ENCODE data around the gene PRODH.
A peak's percentile ranks its signal among the peaks of the same experiment; 100 is the strongest.
"Not testable (repeated sequence)": the region's sequence is repeated elsewhere in the genome, so short reads cannot be mapped to it uniquely, and the experiment has no call there.

PRODH gene

DNA sequence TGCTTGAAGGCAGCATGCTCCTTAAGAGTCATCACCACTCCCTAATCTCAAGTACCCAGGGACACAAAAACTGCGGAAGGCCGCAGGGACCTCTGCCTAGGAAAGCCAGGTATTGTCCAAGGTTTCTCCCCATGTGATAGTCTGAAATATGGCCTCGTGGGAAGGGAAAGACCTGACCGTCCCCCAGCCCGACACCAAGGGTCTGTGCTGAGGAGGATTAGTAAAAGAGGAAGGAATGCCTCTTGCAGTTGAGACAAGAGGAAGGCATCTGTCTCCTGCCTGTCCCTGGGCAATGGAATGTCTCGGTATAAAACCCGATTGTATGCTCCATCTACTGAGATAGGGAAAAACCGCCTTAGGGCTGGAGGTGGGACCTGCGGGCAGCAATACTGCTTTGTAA is 11.0 kb upstream of the PRODH start:
- not testable (repeated sequence) for H3K9ac ChIP-seq (ENCODE audit: low read depth, low read length); H3K27me3 ChIP-seq (ENCODE audit: control insufficient read depth, insufficient read depth, low read length); H3K36me3 ChIP-seq (ENCODE audit: control insufficient read depth, insufficient read depth, low read length); H3K9me3 ChIP-seq (ENCODE audit: control insufficient read depth, insufficient read depth, low read length); H3K4me3 ChIP-seq (ENCODE audit: low read depth, low read length)
- peaks cover 13% of the 10 kb centered on the region for H3K4me1 ChIP-seq (ENCODE audit: control insufficient read depth, insufficient read depth, low read length)
- H3K27ac ChIP-seq (ENCODE audit: low read depth, low read length), result peak overlapping the region; percentile 42

DNA sequence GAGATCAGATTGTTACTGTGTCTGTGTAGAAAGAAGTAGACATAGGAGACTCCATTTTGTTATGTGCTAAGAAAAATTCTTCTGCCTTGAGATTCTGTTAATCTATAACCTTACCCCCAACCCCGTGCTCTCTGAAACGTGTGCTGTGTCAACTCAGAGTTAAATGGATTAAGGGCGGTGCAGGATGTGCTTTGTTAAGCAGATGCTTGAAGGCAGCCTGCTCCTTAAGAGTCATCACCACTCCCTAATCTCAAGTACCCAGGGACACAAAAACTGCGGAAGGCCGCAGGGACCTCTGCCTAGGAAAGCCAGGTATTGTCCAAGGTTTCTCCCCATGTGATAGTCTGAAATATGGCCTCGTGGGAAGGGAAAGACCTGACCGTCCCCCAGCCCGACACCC is 2.6 kb upstream of the PRODH start:
- not testable (repeated sequence) for H3K4me1 ChIP-seq (ENCODE audit: control insufficient read depth, insufficient read depth, low read length); H3K27me3 ChIP-seq (ENCODE audit: control insufficient read depth, insufficient read depth, low read length); H3K9ac ChIP-seq (ENCODE audit: low read depth, low read length); H3K36me3 ChIP-seq (ENCODE audit: control insufficient read depth, insufficient read depth, low read length); H3K9me3 ChIP-seq (ENCODE audit: control insufficient read depth, insufficient read depth, low read length); H3K4me3 ChIP-seq (ENCODE audit: low read depth, low read length)
- H3K27ac ChIP-seq (ENCODE audit: low read depth, low read length), result peak overlapping the region; percentile 81

DNA sequence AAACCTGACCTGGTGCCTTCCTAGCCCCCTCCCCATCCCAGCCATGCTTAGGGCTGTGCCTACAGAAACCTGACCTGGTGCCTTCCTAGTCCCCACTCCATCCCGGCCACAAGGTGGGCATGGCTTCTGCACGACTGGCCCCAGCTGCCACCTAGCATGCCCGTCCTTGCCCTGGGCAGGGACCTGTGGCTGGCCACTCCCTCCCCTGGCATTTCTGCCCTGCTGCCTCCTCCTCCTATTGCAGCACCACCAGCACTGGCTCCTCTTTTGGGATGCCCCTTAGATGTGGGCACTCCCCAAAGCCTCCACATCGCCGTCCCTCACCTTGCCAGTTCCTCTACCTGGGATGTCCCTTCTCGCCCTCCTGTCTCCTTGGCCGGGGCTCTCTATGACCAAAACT is 1.4 kb downstream of the PRODH start:
- not testable (repeated sequence) for H3K4me1 ChIP-seq (ENCODE audit: control insufficient read depth, insufficient read depth, low read length); H3K4me3 ChIP-seq (ENCODE audit: low read depth, low read length); H3K9ac ChIP-seq (ENCODE audit: low read depth, low read length); H3K27ac ChIP-seq (ENCODE audit: low read depth, low read length); H3K36me3 ChIP-seq (ENCODE audit: control insufficient read depth, insufficient read depth, low read length); H3K27me3 ChIP-seq (ENCODE audit: control insufficient read depth, insufficient read depth, low read length); H3K9me3 ChIP-seq (ENCODE audit: control insufficient read depth, insufficient read depth, low read length)

DNA sequence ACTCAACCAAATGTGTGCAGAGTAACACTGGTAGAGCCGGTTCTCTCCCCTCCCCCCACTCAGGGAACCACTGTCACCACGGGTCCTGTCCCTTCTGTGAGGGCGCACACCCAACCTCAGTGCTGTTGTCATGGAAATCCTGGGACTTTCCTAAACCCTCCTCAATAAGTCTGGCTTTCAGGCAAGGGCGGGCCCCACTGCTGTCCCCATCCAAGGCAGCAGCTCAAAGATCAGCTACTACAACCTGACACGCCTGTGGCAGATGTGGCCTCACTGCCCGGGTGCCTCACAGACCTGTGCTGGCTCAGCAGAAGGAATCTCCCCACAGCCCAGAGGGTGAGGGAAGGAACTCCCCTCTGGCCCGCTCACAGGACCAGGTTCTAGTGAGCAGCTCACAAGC is 2.2 kb downstream of the PRODH start:
- no peaks in the 10 kb centered on the region for H3K27me3 ChIP-seq (ENCODE audit: control insufficient read depth, insufficient read depth, low read length)
- H3K9me3 ChIP-seq (ENCODE audit: control insufficient read depth, insufficient read depth, low read length), result no peaks in the 10 kb centered on the region
- no peak overlapping the region for H3K4me3 ChIP-seq (ENCODE audit: low read depth, low read length)
- no peak overlapping the region for H3K9ac ChIP-seq (ENCODE audit: low read depth, low read length)
- no peaks in the 10 kb centered on the region for H3K36me3 ChIP-seq (ENCODE audit: control insufficient read depth, insufficient read depth, low read length)
- H3K27ac ChIP-seq (ENCODE audit: low read depth, low read length), result no peak overlapping the region
- no peaks in the 10 kb centered on the region for H3K4me1 ChIP-seq (ENCODE audit: control insufficient read depth, insufficient read depth, low read length)

DNA sequence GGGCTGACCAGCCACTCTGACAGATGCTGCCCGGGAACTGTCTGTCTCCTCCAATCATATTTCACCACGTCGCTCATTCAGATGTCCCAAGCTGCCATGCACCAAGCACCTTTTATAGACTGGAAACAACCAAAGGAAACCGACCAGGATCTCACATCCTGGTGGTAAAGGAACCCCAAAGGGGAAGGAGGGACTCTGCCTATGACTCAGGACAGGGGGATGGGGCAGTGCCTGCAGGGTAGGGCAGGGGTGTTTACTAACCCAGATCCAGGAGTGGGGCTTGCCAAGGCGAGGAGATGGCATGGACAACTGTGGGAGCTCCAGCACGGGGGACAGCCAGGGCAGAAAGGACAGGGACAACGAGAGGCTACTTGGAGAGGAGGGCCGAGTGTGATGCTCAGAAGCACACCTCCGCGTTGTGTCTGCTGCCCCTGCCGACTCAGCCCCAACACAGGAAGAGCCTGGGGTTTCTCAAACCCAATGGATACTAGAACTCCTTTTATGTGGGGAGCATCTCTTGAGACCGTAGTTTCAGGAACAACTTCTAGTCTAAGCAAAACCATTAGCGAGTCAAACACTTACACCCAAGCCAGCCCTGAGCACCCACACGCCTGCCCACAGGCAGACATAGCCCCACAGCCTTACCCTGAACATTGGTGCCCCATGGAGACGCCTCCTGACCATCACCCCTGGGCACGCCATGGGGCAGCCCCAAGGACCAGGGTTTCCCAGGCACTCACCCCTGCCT is 4.0 kb downstream of the PRODH start:
- H3K36me3 ChIP-seq (ENCODE audit: control insufficient read depth, insufficient read depth, low read length), result no peaks in the 10 kb centered on the region
- H3K27ac ChIP-seq (ENCODE audit: low read depth, low read length), result no peak overlapping the region
- no peak overlapping the region for H3K4me3 ChIP-seq (ENCODE audit: low read depth, low read length)
- H3K4me1 ChIP-seq (ENCODE audit: control insufficient read depth, insufficient read depth, low read length), result no peaks in the 10 kb centered on the region
- H3K9me3 ChIP-seq (ENCODE audit: control insufficient read depth, insufficient read depth, low read length), result no peaks in the 10 kb centered on the region
- H3K27me3 ChIP-seq (ENCODE audit: control insufficient read depth, insufficient read depth, low read length), result no peaks in the 10 kb centered on the region
- no peak overlapping the region for H3K9ac ChIP-seq (ENCODE audit: low read depth, low read length)

DNA sequence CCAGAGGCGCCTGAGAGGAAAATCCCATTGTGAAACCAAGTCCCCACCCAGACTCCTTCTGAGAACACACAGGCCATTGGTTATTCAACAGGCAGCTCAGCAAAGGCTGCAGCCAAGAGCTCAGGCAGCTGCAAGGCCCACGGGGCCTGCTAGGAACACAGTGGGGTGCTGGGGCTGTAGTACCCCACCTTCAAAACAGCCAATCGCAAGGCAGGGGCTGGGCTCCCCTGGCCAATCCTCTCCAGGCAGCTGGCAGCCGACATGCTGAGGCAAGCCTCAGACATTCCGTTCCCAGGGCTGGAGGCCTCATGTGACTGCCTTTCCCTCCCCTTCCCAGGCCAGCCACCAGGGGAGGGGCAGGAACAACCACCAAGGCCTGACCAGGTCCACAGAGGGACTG is 6.6 kb downstream of the PRODH start:
- H3K9ac ChIP-seq (ENCODE audit: low read depth, low read length), result no peak overlapping the region
- H3K27ac ChIP-seq (ENCODE audit: low read depth, low read length), result no peak overlapping the region
- H3K4me3 ChIP-seq (ENCODE audit: low read depth, low read length), result no peak overlapping the region
- no peaks in the 10 kb centered on the region for H3K36me3 ChIP-seq (ENCODE audit: control insufficient read depth, insufficient read depth, low read length)
- H3K4me1 ChIP-seq (ENCODE audit: control insufficient read depth, insufficient read depth, low read length), result no peaks in the 10 kb centered on the region
- no peaks in the 10 kb centered on the region for H3K27me3 ChIP-seq (ENCODE audit: control insufficient read depth, insufficient read depth, low read length)
- H3K9me3 ChIP-seq (ENCODE audit: control insufficient read depth, insufficient read depth, low read length), result no peaks in the 10 kb centered on the region

DNA sequence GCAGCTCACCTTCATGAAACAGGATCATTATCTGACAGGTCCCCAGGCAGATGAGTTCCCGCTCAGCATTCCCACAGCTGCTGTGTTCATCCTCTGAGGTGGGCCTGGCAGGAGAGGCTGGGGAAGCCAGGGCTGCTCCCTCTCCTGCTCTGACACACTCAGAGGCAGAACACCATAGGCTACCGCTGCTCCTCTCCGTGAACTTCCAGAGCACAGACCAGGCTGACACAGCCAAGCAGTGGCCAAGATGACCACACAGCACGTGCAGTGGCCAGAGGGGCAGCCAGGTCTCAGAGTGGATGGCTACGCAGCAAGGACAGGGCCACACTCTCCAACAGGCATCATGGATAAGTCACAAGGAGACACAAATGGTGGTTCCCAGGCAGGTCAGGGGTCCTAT is 8.5 kb downstream of the PRODH start:
- Histone ChIP-seq H3K4me1 (ENCODE audit: control insufficient read depth, insufficient read depth, low read length) (no peaks in the 10 kb centered on the region), H3K36me3 (ENCODE audit: control insufficient read depth, insufficient read depth, low read length) (no peaks in the 10 kb centered on the region), H3K9ac (ENCODE audit: low read depth, low read length) (no peak overlapping the region), H3K27ac (ENCODE audit: low read depth, low read length) (no peak overlapping the region), H3K9me3 (ENCODE audit: control insufficient read depth, insufficient read depth, low read length) (no peaks in the 10 kb centered on the region), H3K4me3 (ENCODE audit: low read depth, low read length) (no peak overlapping the region), H3K27me3 (ENCODE audit: control insufficient read depth, insufficient read depth, low read length) (no peaks in the 10 kb centered on the region)

DNA sequence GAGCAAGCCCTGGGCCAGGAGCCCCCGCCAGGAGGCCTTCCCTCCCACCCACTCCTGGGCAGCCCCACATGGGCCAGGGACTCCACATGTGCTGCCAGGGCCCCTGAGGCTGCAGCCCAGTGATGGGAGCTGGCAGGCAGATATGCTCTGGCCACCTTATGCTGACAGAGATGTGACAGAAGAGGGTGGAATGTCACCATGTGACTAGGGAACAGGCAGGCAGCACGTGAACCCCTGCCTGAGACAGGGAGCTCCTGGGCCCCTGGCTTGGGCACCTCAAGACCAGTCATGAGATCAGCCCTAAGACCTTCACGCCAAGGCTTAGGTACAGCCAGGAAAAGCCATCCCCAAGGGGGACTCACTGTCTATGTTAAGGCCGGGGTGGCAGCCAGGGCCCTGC is 9.1 kb downstream of the PRODH start:
- Histone ChIP-seq H3K27me3 (ENCODE audit: control insufficient read depth, insufficient read depth, low read length) (no peaks in the 10 kb centered on the region), H3K4me3 (ENCODE audit: low read depth, low read length) (no peak overlapping the region), H3K9me3 (ENCODE audit: control insufficient read depth, insufficient read depth, low read length) (no peaks in the 10 kb centered on the region), H3K9ac (ENCODE audit: low read depth, low read length) (no peak overlapping the region), H3K4me1 (ENCODE audit: control insufficient read depth, insufficient read depth, low read length) (no peaks in the 10 kb centered on the region), H3K36me3 (ENCODE audit: control insufficient read depth, insufficient read depth, low read length) (no peaks in the 10 kb centered on the region), H3K27ac (ENCODE audit: low read depth, low read length) (no peak overlapping the region)

DNA sequence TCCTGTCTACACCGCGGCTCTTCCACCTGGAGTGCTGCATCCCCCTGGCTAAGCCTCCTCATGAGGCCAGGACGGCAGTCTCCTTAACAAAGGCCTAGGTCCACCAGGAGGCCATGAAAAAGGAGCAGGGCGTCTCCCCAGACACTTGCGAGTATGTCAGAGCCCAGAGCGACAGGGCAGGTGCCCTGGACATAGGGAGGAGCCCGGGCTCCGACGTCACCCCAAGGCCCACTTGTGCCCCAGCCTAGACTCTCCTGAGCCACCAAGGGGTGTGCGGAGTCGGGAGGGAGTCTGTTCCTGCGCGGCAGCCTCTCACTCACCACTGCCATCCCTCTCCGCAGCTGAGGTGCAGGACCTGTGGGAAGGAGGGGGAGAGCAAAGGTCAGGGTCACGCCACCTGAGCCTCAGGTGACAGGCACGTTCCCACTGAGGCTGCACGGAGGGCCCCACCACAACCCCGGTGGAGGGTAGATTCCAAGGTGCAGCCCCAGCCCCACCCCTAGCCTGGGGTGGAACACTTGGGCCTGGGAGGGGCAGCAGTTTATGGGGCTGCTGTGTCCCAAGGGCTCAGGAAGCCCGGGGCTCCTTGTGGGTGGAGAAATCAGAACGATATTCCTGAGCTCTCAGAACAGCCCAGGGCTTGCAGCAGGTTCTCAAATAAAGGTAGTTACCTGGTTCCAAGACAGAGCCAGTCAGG is 10.6 kb downstream of the PRODH start:
- H3K4me3 ChIP-seq (ENCODE audit: low read depth, low read length), result no peak overlapping the region
- no peaks in the 10 kb centered on the region for H3K4me1 ChIP-seq (ENCODE audit: control insufficient read depth, insufficient read depth, low read length)
- H3K27me3 ChIP-seq (ENCODE audit: control insufficient read depth, insufficient read depth, low read length), result no peaks in the 10 kb centered on the region
- H3K9ac ChIP-seq (ENCODE audit: low read depth, low read length), result no peak overlapping the region
- no peaks in the 10 kb centered on the region for H3K36me3 ChIP-seq (ENCODE audit: control insufficient read depth, insufficient read depth, low read length)
- H3K27ac ChIP-seq (ENCODE audit: low read depth, low read length), result no peak overlapping the region
- H3K9me3 ChIP-seq (ENCODE audit: control insufficient read depth, insufficient read depth, low read length), result no peaks in the 10 kb centered on the region

DNA sequence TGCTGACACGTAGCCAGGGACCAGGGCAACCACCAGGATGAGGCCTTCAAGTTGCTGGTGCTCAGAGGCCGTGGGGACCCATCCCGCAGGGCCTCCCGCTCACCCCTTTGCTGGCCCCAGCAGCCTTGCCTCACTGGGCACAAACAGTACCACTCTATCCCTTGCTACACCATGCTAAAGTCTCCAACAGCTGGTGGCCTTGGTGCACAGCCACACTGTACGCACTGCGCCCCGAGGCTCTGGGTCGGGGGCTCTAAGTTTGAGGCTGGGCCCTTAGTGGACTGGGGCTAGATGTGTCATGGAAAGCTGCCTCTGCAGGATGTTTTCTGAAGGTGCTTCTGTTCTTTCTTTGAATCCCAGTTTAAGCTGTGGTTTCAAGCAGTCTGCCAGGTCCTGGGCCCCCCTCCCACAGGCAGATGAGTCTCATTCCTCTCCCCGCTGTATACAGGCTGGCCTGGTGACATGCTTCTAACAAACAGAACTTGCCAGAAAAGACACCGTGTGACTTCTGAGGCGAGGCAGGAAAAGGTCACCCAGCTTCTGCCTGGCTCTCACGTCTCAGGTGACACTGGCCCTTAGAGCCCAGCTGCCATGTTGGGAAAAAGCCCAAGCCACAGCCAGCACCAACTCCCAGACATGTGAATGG is 15.7 kb downstream of the PRODH start:
- not testable (repeated sequence) for H3K36me3 ChIP-seq (ENCODE audit: control insufficient read depth, insufficient read depth, low read length); H3K4me3 ChIP-seq (ENCODE audit: low read depth, low read length); H3K27me3 ChIP-seq (ENCODE audit: control insufficient read depth, insufficient read depth, low read length); H3K9me3 ChIP-seq (ENCODE audit: control insufficient read depth, insufficient read depth, low read length); H3K4me1 ChIP-seq (ENCODE audit: control insufficient read depth, insufficient read depth, low read length); H3K9ac ChIP-seq (ENCODE audit: low read depth, low read length); H3K27ac ChIP-seq (ENCODE audit: low read depth, low read length)

DNA sequence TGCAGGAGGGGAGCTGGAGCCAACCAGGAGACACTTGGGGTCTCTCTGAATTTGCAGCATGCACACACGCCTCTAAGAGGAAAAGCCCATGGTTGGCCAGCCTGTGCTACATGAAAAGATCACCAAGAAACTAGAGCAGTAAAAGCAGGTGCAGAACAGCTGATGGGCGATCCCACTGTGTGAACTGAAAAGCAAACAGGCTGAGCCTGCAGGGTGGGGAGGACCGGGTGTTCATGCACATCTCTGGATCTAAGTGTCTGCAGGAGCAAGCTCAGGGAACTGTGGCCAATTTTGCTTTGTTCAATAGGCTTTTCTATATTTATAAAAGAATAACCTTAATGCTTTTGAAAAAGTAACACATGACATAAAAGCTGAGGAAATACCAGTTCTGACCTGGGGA is 18.3 kb downstream of the PRODH start:
- not testable (repeated sequence) for H3K4me3 ChIP-seq (ENCODE audit: low read depth, low read length); H3K4me1 ChIP-seq (ENCODE audit: control insufficient read depth, insufficient read depth, low read length); H3K27ac ChIP-seq (ENCODE audit: low read depth, low read length); H3K9me3 ChIP-seq (ENCODE audit: control insufficient read depth, insufficient read depth, low read length); H3K27me3 ChIP-seq (ENCODE audit: control insufficient read depth, insufficient read depth, low read length); H3K9ac ChIP-seq (ENCODE audit: low read depth, low read length); H3K36me3 ChIP-seq (ENCODE audit: control insufficient read depth, insufficient read depth, low read length)

All from HUES48 (cell line).